CD1c-positive myeloid dendritic cell (primary cell): Measurements from ENCODE around the gene CLEC14A.

Experiments
- DNase-seq: peaks from one replicate; pipeline ENCODE4 v3.0.0-alpha.2; 2016; ENCODE audit errors: extremely low spot score

CLEC14A gene

DNA sequence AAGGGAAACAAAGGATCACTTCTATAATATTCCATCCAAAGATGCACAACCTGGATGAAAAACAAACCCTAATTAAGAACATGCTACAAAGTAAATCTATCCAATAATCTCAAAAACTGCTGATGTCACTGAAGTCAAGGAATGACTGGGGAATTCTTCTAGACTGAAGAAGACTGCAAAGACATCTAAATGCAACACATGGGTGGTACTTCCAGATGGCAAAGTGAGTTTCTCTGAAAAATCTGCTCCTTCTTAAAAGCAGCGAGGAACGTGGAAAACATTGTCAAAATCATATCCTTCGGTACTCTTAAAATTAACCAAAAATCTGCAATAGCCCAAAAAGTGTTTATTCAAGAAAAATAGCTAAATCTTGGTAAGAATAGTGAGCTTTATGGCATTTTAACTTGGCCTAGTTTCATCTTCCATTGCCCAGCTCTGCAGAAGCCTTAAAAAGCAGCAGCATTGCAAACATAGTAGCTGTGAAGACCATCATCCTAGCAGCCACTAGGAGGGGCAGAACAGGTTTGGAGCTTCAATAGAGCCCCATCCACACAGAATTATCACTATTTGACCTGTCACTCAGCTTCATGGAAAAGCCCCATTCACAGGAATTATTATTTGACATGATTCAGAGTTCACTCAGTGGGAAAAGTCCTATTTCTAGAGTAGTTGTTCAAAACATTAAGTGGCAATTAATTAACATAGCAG, 7.4 kb downstream of the CLEC14A start:
- no peak for DNase-seq

DNA sequence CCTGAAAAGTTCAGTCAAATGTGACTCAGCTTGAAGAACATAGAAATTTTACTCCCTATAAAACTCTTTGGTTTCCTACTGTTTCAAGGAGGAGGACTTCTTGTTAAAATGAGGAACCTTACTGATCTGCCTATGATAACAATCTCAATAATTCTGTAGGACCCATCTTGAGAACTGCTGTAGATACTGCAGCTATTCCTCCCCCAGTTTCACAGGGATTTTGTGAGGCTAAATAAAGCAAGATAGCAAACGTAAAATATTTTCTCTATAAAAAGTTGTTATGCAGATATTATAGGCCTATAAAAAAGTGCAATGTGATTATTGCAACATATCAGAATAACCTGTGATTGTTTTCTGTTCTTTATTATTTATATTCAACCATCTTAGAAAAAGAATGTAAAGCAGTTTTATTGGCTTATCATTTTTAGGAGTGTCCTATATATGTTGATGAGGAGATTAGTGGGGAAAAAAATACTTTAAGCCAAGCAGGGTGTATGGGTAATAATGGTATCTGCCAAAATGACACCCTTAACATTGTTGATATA, 12.1 kb downstream of the CLEC14A start:
- DNase-seq = no peak

DNA sequence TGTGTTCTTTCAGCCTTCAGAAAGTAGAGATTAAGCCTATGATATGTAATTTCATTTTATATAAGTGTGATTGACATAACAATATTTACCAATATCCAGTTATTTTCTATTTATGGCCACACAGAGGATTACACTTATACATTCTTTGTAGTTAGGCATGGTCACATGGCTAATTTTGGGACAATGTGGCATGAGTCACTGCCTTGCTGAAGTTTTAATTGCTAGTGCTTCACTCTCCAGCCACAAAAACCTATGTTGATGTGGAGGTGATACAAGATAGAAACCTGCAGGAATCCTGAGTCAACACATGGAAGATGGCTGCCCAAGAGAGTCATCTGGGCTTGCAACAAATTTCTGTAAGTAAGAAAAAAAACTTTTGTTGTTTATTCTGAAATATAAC, 17.0 kb downstream of the CLEC14A start:
- DNase-seq = no peak

DNA sequence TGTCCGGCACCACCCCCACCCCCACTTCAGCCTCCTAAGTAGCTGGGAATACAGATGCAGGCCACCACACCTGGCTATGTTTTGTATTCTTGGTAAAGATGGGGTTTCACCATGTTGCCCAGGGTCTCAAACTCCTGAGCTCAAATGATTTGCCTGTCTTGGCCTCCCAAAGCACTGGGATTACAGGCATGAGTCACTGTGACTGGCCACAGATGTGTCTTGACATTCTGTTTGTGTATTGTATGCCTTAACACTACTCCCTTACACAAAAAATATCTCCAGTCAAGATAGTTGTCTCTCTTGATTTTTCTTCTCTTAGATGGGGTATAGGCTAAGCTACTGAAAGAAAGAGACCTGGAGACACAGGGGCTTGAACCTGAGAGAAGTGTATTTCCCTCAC, 17.6 kb downstream of the CLEC14A start:
- DNase-seq = no peak

DNA sequence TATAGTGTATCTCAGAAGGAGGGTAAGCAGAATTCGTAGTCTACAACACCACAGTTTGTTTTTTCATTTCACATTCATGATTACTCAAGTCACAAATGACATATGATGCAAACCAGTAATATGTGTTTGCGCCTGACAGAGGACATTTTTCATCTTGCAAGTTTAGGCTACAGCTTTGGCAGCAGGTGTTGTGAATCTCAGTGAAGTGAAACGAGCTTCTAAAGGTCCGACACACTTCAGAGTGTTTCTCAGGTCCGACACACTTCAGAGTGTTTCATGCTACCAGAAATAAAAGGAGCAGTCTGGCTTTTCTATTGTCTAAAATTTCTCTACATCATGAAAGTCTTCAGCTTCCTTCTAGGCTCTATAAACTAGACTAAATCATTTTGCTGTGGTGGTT, 22.7 kb downstream of the CLEC14A start:
- no peak for DNase-seq

DNA sequence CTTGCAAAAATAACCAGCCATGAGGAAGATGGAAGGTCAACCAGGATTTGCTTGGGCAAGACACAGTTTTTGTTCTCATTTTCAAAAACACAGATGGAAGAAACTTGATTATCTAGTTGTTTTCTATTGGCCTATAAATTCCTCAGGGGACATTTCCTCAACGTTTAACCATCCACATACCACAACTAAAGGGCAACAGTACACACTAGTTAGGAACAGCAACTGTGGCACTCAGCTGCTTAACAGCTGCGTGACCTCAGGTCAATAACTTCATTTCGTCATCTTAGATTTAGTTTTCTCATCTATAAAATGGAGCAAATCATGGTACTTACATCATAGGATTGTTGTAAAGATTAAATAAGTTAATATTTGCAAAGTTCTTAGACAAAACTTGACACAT, 29.5 kb downstream of the CLEC14A start:
- no peak for DNase-seq

DNA sequence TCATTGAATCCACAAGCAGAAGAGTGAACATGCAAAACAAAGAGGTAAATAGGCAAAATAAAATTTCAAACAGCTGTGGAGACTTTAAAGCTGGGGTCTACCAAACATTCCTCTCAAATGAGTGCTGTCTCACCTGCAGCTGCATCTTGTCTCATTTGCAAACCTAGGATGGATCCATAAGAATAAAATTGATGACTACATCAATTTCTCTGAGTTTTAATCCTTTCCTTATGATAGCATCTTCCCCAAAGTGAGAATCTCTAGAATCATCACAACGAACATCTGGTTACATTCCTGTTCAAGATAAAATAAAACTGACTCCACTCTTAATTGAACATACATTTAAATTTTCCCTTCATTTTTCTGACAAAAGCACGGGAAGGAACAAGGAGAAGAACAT, 29.9 kb downstream of the CLEC14A start:
- no peak for DNase-seq

DNA sequence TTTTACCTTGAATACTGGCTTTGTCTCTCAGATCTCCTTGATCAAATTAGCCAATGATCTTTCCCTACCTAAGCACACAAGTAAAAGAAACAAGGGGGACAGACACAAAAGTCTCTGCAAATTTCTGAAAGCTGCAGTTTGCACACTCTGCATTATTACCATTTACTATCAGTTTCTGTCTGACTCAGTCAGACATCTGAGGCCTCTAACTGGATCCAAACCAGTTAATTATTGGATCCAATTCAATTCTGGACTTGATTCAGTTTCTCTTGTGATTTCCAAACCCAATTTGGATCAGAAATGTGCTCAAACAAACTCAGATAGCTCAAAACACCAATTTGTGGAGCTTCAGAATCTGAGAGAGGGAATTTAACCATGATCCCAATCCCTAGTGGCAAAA, 31.6 kb downstream of the CLEC14A start:
- no peak for DNase-seq

DNA sequence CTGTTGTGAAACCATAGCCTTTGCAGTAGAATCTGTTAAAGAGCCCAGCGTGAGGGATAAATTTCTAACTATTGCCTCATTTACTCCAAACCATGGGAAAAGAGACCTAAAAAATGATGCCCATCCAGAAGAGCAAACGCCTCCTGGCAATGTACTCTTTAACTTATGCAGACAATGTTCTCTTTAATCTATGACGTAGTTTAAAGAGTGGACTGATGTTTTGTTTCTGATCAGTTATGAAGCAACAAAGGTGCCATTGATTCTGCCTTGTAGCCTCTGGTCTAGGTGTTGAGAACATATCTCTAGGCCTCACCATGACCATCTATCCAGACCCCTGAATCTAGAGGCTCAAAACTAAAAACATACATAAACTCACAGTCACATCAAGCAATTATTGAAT, 34.8 kb downstream of the CLEC14A start:
- no peak for DNase-seq

DNA sequence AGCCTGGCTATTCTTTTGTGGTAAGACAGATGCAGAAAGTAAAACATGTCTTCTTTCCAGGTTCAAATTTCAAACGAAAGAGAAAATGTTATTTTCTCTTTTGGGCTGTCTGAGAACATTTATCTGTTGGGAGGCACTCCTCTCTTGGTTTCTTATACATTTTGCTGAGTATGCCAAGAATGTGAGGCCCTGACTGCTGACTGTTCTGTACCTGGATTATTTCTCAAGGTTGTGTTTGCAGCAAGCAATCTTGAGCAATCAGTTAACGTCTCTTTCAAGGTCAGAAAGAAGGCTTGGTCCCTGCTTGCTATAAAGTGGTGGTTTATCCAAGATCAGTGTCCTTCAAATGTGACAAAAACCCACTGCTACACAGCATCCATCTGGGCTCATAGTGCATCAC, 38.3 kb downstream of the CLEC14A start:
- DNase-seq = no peak

DNA sequence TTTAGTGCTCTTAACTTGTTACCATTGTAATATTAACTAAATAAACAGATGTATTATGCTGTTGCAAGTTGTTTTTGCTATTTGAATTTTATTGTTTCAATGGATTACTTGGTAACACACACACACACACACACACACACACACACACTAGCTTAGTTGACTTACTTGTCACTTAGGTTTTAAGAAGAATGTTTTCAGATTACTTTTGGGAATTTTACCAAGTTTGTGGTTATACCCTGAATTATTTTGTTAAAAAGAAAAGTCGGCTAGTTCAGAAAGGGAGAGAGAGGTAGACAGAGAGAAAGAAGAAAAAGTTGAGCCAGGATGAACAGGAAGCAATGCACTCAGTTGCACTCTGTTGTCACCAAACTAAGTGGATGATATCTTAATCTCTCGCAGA, 42.9 kb downstream of the CLEC14A start:
- DNase-seq = no peak

DNA sequence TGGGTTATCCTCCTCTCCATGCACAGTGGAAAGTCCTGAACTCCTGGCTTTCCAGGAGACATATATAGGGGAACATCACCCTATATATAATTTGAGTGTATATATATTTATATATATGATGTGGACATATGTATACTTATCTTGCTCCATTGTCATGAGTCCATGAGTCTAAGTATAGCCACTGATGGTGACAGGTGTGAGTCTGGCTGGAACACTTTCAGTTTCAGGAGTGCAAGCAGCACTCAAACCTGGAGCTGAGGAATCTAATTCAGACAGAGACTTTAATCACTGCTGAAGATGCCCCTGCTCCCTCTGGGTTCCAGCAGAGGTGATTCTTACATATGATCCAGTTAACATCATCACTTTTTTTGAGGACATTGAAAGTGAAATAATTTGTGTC, 43.8 kb downstream of the CLEC14A start:
- DNase-seq = no peak

DNA sequence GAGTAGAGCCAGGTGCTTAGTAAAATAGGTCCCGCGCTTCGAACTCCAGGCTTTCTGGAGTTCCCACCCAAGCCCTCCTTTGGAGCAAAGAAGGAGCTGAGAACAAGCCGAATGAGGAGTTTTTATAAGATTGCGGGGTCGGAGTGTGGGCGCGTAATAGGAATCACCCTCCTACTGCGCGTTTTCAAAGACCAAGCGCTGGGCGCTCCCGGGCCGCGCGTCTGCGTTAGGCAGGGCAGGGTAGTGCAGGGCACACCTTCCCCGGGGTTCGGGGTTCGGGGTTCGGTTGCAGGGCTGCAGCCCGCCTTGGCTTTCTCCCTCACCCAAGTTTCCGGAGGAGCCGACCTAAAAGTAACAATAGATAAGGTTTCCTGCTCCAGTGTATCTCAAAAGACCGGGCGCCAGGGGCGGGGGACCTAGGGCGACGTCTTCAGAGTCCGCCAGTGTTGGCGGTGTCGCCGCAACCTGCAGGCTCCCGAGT, 44.6 kb downstream of the CLEC14A start:
- DNase-seq = no peak

DNA sequence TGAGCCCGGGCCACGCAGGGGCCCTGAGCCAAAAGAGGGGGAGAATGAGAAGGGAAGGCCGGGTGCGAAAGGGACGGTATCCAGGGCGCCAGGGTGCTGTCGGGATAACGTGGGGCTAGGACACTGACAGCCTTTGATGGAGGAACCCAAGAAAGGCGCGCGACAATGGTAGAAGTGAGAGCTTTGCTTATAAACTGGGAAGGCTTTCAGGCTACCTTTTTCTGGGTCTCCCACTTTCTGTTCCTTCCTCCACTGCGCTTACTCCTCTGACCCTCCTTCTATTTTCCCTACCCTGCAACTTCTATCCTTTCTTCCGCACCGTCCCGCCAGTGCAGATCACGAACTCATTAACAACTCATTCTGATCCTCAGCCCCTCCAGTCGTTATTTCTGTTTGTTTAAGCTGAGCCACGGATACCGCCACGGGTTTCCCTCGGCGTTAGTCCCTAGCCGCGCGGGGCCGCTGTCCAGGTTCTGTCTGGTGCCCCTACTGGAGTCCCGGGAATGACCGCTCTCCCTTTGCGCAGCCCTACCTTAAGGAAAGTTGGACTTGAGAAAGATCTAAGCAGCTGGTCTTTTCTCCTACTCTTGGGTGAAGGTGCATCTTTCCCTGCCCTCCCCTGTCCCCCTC, 45.2 kb downstream of the CLEC14A start:
- DNase-seq = no peak

DNA sequence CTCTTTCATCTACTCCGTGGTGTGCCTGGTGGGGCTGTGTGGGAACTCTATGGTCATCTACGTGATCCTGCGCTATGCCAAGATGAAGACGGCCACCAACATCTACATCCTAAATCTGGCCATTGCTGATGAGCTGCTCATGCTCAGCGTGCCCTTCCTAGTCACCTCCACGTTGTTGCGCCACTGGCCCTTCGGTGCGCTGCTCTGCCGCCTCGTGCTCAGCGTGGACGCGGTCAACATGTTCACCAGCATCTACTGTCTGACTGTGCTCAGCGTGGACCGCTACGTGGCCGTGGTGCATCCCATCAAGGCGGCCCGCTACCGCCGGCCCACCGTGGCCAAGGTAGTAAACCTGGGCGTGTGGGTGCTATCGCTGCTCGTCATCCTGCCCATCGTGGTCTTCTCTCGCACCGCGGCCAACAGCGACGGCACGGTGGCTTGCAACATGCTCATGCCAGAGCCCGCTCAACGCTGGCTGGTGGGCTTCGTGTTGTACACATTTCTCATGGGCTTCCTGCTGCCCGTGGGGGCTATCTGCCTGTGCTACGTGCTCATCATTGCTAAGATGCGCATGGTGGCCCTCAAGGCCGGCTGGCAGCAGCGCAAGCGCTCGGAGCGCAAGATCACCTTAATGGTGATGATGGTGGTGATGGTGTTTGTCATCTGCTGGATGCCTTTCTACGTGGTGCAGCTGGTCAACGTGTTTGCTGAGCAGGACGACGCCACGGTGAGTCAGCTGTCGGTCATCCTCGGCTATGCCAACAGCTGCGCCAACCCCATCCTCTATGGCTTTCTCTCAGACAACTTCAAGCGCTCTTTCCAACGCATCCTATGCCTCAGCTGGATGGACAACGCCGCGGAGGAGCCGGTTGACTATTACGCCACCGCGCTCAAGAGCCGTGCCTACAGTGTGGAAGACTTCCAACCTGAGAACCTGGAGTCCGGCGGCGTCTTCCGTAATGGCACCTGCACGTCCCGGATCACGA, 46.0 kb downstream of the CLEC14A start:
- no peak for DNase-seq

DNA sequence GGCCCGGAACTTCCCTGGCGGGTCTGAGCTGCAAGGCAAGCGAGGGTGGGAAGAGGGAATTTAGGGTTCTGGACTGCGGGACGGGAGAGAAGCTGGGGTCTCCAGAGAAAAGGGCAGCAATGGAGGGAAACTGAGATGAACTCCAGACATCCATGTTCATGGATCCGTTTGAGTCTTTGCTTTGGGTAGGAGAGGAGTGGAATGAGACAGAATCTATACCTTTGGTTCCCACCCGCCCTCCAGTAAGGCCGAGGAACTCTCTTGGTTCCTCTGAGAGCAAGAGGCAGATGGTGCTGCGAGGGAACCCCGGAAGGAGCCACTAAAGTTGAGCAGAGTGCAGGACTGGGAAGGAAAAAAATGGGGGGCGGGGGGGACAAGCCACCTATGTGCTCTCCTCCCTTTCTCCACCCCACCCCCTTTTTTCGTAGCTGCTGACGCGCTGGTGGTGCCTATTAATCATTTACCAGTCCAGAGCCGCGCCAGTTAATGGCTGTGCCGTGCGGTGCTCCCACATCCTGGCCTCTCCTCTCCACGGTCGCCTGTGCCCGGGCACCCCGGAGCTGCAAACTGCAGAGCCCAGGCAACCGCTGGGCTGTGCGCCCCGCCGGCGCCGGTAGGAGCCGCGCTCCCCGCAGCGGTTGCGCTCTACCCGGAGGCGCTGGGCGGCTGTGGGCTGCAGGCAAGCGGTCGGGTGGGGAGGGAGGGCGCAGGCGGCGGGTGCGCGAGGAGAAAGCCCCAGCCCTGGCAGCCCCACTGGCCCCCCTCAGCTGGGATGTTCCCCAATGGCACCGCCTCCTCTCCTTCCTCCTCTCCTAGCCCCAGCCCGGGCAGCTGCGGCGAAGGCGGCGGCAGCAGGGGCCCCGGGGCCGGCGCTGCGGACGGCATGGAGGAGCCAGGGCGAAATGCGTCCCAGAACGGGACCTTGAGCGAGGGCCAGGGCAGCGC, 47.0 kb downstream of the CLEC14A start:
- DNase-seq = no peak

DNA sequence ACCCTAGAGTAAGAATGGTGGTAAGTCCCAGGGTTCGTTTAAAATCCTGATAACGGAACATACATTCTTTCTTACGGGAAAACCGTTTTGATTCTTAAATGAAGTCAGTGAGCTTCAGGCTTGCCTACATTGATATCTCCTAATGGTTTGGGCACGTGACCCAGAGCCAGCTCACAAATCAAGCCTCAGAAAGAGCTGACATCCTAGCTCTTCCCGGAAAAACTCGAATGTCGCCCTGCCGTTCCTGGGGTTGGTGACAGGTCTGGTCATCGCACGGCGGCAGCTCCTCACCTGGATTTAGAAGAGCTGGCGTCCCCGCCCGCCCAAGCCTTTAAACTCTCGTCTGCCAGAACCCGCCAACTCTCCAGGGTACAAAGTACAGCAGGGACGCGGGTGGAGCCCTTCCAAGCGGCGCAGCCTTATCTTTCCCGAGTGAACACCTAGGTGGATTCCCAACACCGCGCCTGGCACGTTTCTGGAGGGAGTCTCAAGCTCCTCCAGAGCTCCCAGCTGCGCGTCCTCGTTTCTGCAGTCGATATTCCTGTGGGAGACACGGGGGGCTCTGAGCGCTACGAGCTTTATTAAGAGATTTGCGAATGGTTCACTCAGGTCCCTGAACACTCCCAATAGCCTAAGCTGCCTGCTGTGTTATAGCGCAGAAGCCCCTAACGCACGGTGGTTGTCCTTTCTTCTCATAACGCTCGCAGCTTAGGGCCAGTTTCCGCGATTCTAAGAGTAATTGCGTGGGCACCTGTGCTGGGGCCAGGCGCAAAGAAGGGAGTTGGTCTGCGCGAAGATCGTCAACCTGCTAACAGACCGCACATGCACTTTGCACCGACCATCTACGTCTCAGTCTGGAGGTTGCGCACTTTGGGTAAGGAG, 47.9 kb downstream of the CLEC14A start, which contains the start of gene SSTR1:
Gene SSTR1, plus strand, starts transcription at position 169 of the 882 bp plus-strand sequence. CDS start 1,486 bp downstream, outside the sequence.
- no peak for DNase-seq

DNA sequence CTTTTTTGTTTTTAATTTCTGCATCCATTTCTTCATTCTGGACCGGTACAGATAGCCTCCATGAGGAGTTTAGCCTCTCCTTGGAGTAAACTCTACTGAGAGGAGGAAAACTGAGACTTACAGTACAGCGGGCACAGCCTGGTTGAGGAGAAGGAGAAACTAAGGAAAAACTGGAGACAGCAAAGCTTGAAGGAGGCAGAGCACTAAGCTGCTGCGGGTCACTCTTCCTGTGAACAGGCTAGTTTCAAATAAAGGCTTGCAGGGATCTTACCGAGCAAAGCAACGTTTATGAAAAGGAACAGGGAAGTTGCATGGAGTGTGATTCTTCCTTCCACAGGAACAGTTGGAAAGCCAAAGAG, 48.5 kb downstream of the CLEC14A start:
- no peak for DNase-seq

DNA sequence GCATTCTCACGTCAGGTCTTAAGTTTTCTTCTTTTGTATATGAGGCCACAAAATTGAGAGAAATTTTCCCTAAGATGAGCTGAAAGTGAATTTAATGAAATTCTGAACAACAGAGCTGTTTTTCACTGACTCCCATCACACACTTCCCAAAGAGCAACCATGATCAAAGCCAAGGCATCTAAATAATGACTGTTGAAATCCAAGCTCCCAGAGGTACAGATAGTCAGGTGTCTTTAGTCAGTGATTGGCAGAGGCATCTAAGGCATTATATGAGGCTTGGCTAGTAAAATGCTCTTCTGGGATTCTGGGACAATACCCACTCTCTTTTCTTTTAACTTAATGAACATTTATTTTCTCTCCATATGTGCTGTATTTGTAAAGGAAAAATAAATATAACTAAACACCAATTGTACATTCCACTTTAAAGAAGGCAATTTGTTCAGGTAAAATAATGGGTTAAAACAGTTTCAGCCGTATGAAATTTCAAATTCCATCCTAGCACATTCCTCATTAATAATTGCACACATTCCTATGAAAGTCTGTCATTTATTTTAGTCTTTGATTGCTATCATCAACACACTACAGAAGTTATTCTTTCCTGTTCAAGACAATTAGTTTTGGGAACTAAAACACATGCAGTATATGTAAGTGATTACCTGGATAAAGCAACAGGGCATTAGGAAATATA, 49.1 kb downstream of the CLEC14A start:
- no peak for DNase-seq
